LNCaP clone FGC (cell line): ENCODE measurements around the gene PLA2G2C.

Experiments
- DNase-seq: peaks from one replicate; pipeline ENCODE4 v3.0.0-alpha.2; 2011; ENCODE audit warnings: low read depth
- H3K4me3 ChIP-seq: 2 replicates; pipeline ENCODE4 v1.5.1; 2011; ENCODE audit warnings: mild to moderate bottlenecking, low read depth, low read length, control low read depth
- CTCF ChIP-seq: IDR thresholded peaks from 2 replicates; pipeline ENCODE4 v1.5.1; 2012; ENCODE audit warnings: mild to moderate bottlenecking; ENCODE audit not compliant: control insufficient read depth, insufficient read depth; ENCODE audit errors: extremely low read depth

Gene PLA2G2C

GRCh38 chr1:20125100-20125499 is 61.2 kb downstream of the PLA2G2C start:
- TF ChIP-seq CTCF, result no peak
- no peak for DNase-seq

GRCh38 chr1:20124456-20125057 is 61.8 kb downstream of the PLA2G2C start:
- H3K4me3 ChIP-seq, result no peak overlapping the region
- DNase-seq, result no peak
- no peak for TF ChIP-seq CTCF

More at GRCh38 chr1:20125100-20125499, 61.2 kb downstream of the PLA2G2C start:
- no peak overlapping the region for H3K4me3 ChIP-seq

GRCh38 chr1:20123722-20124455 is 62.4 kb downstream of the PLA2G2C start:
- no peak overlapping the region for H3K4me3 ChIP-seq
- TF ChIP-seq CTCF, result no peak
- DNase-seq, result no peak

GRCh38 chr1:20120796-20121195 is 65.5 kb downstream of the PLA2G2C start:
- no peak for TF ChIP-seq CTCF
- no peak for DNase-seq

GRCh38 chr1:20119347-20119746 is 67.0 kb downstream of the PLA2G2C start, which contains the start of gene PLA2G2D:
PLA2G2D (minus strand) TSS chr1:20119536; CDS start chr1:20119498, 38 bp downstream.
- no peak within 1 kb of the TSS for H3K4me3 ChIP-seq
- no peak for TF ChIP-seq CTCF
- no peak for DNase-seq

More at GRCh38 chr1:20120796-20121195, 65.5 kb downstream of the PLA2G2C start:
- no peak overlapping the region for H3K4me3 ChIP-seq

- no peak overlapping the region for H3K4me3 ChIP-seq
- TF ChIP-seq CTCF, result no peak
- no peak for DNase-seq
Observed at GRCh38 chr1:20117236-20117635, 69.1 kb downstream of the PLA2G2C start.
